Astrocyte of the spinal cord (primary cell): ENCODE results near the gene GALNT16.
"Not testable (repeated sequence)": the region's sequence is repeated elsewhere in the genome, so short reads cannot be mapped to it uniquely, and the experiment has no call there.

Experiments
- DNase-seq: peaks from one replicate; pipeline ENCODE4 v3.0.0; 2011; ENCODE audit warnings: low read depth, low spot score
- H3K4me3 ChIP-seq: 2 replicates; pipeline ENCODE4 v1.5.1; 2011; ENCODE audit warnings: low read depth, mild to moderate bottlenecking, low read length, moderate library complexity
- CTCF ChIP-seq: IDR thresholded peaks from 2 replicates; pipeline ENCODE4 v1.5.1; 2012; ENCODE audit warnings: low read depth, mild to moderate bottlenecking, low read length, inconsistent platforms
- in situ Hi-C: cut with HindIII; loops from 2 replicates; pipeline ENCODE4 v1.10.0; 2017; ENCODE audit warnings: low sequenced_read_pairs

Gene GALNT16

GRCh38 chr14:69268763-69269162, 8.8 kb downstream of the GALNT16 start:
- TF ChIP-seq CTCF = no peak
- no peak overlapping the region for H3K4me3 ChIP-seq
- DNase-seq = peak; percentile 54
- in situ Hi-C loops = no loop called here

- TF ChIP-seq CTCF = no peak
- DNase-seq = no peak
- in situ Hi-C loops = no loop called here
- no peak overlapping the region for H3K4me3 ChIP-seq
Measured at GRCh38 chr14:69269381-69269780, 9.4 kb downstream of the GALNT16 start.

GRCh38 chr14:69270097-69270496, 10.1 kb downstream of the GALNT16 start:
- TF ChIP-seq CTCF = no peak

GRCh38 chr14:69270795-69271708, 11.1 kb downstream of the GALNT16 start:
- no peak for TF ChIP-seq CTCF
- no peak overlapping the region for H3K4me3 ChIP-seq
- in situ Hi-C loops = no loop called here
- DNase-seq = peak; percentile 42

More at GRCh38 chr14:69270097-69270496, 10.1 kb downstream of the GALNT16 start:
- no peak for DNase-seq
- H3K4me3 ChIP-seq = no peak overlapping the region
- in situ Hi-C loops = no loop called here

- in situ Hi-C loops = no loop called here
- H3K4me3 ChIP-seq = no peak overlapping the region
- TF ChIP-seq CTCF = no peak
- DNase-seq = no peak
Measured at GRCh38 chr14:69274321-69274720, 14.4 kb downstream of the GALNT16 start.

- in situ Hi-C loops = no loop called here
- TF ChIP-seq CTCF = no peak
Measured at GRCh38 chr14:69275331-69275730, 15.4 kb downstream of the GALNT16 start.

GRCh38 chr14:69277356-69277755, 17.4 kb downstream of the GALNT16 start:
- in situ Hi-C loops, H3K4me3 ChIP-seq, DNase-seq: not testable (repeated sequence)

More at GRCh38 chr14:69275331-69275730, 15.4 kb downstream of the GALNT16 start:
- DNase-seq = no peak
- H3K4me3 ChIP-seq = no peak overlapping the region
